Measurements from ENCODE around the gene FAM72D. TPM values are rescaled to one million over a fixed set of nuclear protein-coding genes. Genes with fewer than 3 reads are reported as not detected.

The FAM72D gene
- total RNA-seq: 0.92 TPM

GRCh38 chr1:145095284-145096057 is at the start of gene FAM72D, which contains the start of gene SRGAP2B:
Gene FAM72D, plus strand, starts transcription at chr1:145095974. Its CDS starts 874 bp downstream, at chr1:145096848.
Gene SRGAP2B, minus strand, starts transcription at chr1:145095328. Its CDS starts 2,427 bp downstream, at chr1:145092901.

Other genes starting within 250 kb of the FAM72D start
- 79.4 TPM for gene SRGAP2B, start 646 bp upstream of the FAM72D start, total RNA-seq
- not detected for gene PPIAL4D, start 146.2 kb downstream of the FAM72D start, total RNA-seq